Measurements from ENCODE around the gene PPIL1.

DNA sequence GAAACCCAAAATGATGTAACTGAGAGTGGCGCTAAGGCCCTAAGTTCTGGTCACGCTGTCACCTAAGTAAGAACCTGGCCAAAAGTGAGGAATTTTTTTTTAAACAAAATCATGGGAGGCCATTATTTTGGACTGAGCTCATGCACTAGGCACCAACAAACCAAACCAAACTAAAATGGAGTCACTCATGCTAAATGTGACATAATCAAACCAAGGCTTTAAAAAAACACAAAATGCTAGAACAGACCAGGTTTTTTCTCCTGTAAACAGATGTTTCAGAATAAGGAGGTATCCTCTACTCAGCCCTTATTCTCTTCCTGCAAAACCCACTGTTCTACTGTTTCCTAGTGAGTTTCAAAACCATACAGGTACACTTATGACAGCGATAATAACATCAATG lies 10.0 kb upstream of the PPIL1 start:
- TF ChIP-seq, protein P1, sequence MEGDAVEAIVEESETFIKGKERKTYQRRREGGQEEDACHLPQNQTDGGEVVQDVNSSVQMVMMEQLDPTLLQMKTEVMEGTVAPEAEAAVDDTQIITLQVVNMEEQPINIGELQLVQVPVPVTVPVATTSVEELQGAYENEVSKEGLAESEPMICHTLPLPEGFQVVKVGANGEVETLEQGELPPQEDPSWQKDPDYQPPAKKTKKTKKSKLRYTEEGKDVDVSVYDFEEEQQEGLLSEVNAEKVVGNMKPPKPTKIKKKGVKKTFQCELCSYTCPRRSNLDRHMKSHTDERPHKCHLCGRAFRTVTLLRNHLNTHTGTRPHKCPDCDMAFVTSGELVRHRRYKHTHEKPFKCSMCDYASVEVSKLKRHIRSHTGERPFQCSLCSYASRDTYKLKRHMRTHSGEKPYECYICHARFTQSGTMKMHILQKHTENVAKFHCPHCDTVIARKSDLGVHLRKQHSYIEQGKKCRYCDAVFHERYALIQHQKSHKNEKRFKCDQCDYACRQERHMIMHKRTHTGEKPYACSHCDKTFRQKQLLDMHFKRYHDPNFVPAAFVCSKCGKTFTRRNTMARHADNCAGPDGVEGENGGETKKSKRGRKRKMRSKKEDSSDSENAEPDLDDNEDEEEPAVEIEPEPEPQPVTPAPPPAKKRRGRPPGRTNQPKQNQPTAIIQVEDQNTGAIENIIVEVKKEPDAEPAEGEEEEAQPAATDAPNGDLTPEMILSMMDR (IDR thresholded peaks at IDR 0.05; ENCODE audit: insufficient read depth, low read depth, low read length) = no peak
- no peak for TF ChIP-seq EZH2 (IDR thresholded peaks at IDR 0.05; ENCODE audit: insufficient read depth, low read length)
